Neural cell (in vitro differentiated cells): Measurements from ENCODE around the gene DEF6. TPM values are rescaled to one million over a fixed set of nuclear protein-coding genes. Genes with fewer than 3 reads are reported as not detected.

Source experiments
- H2AFZ ChIP-seq: fragments of 200-600, 300-800 bp; sonication (generic), shearing (Covaris generic); 2 replicates; pipeline ENCODE4 v1.6.0; 2014; ENCODE audit warnings: low read depth, mild to moderate bottlenecking, antibody characterized with exemption, low read length, moderate library complexity
- H3F3A ChIP-seq: fragments of 200-600 bp; shearing (Covaris generic); 2 replicates; pipeline ENCODE4 v1.6.1; 2016; ENCODE audit warnings: mild to moderate bottlenecking, moderate library complexity, mixed read lengths, antibody characterized with exemption, low read length; ENCODE audit not compliant: insufficient read depth, poor library complexity, severe bottlenecking
- H3K27ac ChIP-seq: fragments of 200-600, 300-800 bp; sonication (generic), shearing (Covaris generic); 2 replicates; pipeline ENCODE4 v1.5.1; 2014; ENCODE audit warnings: mild to moderate bottlenecking, low read length, moderate library complexity
- H3K27me3 ChIP-seq: fragments of 300-800, 200-600 bp; sonication (generic), shearing (Covaris generic); 2 replicates; pipeline ENCODE4 v1.6.0; 2014; ENCODE audit warnings: mild to moderate bottlenecking, low read depth, low read length, moderate library complexity; ENCODE audit not compliant: insufficient read depth
- H3K36me3 ChIP-seq: fragments of 300-800, 200-600 bp; sonication (generic), shearing (Covaris generic); 2 replicates; pipeline ENCODE4 v1.5.1; 2014; ENCODE audit warnings: mild to moderate bottlenecking, antibody characterized with exemption, low read length, moderate library complexity; ENCODE audit not compliant: insufficient read depth
- H3K4me2 ChIP-seq: fragments of 300-800, 200-600 bp; sonication (generic), shearing (Covaris generic); 2 replicates; pipeline ENCODE4 v1.6.0; 2014; ENCODE audit warnings: mild to moderate bottlenecking, low read length
- H3K4me3 ChIP-seq: fragments of 300-800, 200-600 bp; sonication (generic), shearing (Covaris generic); 2 replicates; pipeline ENCODE4 v1.5.1; 2014; ENCODE audit warnings: mild to moderate bottlenecking, low read length, moderate library complexity
- H3K79me2 ChIP-seq: fragments of 200-600 bp; shearing (Covaris generic); replicated peaks from 2 replicates; pipeline ENCODE4 v1.6.0; 2014; ENCODE audit warnings: mild to moderate bottlenecking, low read length, moderate library complexity; ENCODE audit not compliant: insufficient read depth
- H3K9ac ChIP-seq: fragments of 300-800, 200-600 bp; sonication (generic), shearing (Covaris generic); 2 replicates; pipeline ENCODE4 v1.6.1; 2016; ENCODE audit warnings: mild to moderate bottlenecking, low read length, mixed read lengths
- H3K9me2 ChIP-seq: fragments of 200-600 bp; shearing (Covaris generic); 2 replicates; pipeline ENCODE4 v1.6.1; 2016; ENCODE audit warnings: mild to moderate bottlenecking, low read length, mixed read lengths; ENCODE audit not compliant: insufficient read depth
- H3K9me3 ChIP-seq: fragments of 200-600, 300-800 bp; sonication (generic), shearing (Covaris generic); 2 replicates; pipeline ENCODE4 v1.6.1; 2016; ENCODE audit warnings: mild to moderate bottlenecking, mixed run types, low read length, moderate library complexity, mixed read lengths
- H4K20me1 ChIP-seq: fragments of 200-600 bp; shearing (Covaris generic); 2 replicates; pipeline ENCODE4 v1.6.1; 2016; ENCODE audit warnings: mild to moderate bottlenecking, mixed run types; ENCODE audit not compliant: insufficient read depth
- EP300 ChIP-seq: fragments of 450-650 bp; conservative IDR thresholded peaks from 2 replicates; pipeline ENCODE4 v1.6.1; 2014; ENCODE audit warnings: antibody characterized with exemption, mild to moderate bottlenecking, moderate library complexity; ENCODE audit not compliant: poor library complexity, severe bottlenecking
- EZH2 ChIP-seq: fragments of 200-600, 300-800 bp; shearing (Covaris generic), sonication (generic); IDR thresholded peaks from 2 replicates; pipeline ENCODE4 v1.6.1; 2014; ENCODE audit warnings: antibody characterized with exemption, low read length, borderline replicate concordance, mild to moderate bottlenecking; ENCODE audit not compliant: insufficient read depth, poor library complexity, severe bottlenecking
- MXI1 ChIP-seq: fragments of 450-650 bp; conservative IDR thresholded peaks from 2 replicates; pipeline ENCODE4 v1.6.1; 2014; ENCODE audit warnings: antibody characterized with exemption, mild to moderate bottlenecking; ENCODE audit not compliant: poor library complexity, severe bottlenecking
- POLR2AphosphoS5 ChIP-seq: IDR thresholded peaks from 2 replicates; pipeline ENCODE4 v1.6.1; 2012
- RAD21 ChIP-seq: fragments of 450-650 bp; conservative IDR thresholded peaks from 2 replicates; pipeline ENCODE4 v1.6.1; 2014; ENCODE audit warnings: antibody characterized with exemption, mild to moderate bottlenecking, moderate library complexity
- SMC3 ChIP-seq: fragments of 450-650 bp; conservative IDR thresholded peaks from 2 replicates; pipeline ENCODE4 v1.6.1; 2014; ENCODE audit warnings: antibody characterized with exemption, mild to moderate bottlenecking, moderate library complexity; ENCODE audit not compliant: poor library complexity
- TAF1 ChIP-seq: IDR thresholded peaks from 2 replicates; pipeline ENCODE4 v1.6.1; 2012; ENCODE audit warnings: low read depth
- polyA plus RNA-seq: library from polyadenylated mRNA; depleted of rRNA; stranded (reverse); fragments of >200 nt; gene quantifications from 2 replicates; pipeline ENCODE4 v1.2.3, GENCODE V29; 2014
- TF ChIP-seq, protein P1 (sequence below): IDR thresholded peaks from 2 replicates; pipeline ENCODE4 v1.6.1; 2012; ENCODE audit warnings: borderline replicate concordance
- TF ChIP-seq, protein P2 (sequence below): fragments of 450-650 bp; IDR thresholded peaks from 2 replicates; pipeline ENCODE4 v1.5.1; 2014; ENCODE audit warnings: antibody characterized with exemption, mild to moderate bottlenecking, moderate library complexity; ENCODE audit not compliant: poor library complexity, severe bottlenecking

DEF6 gene
- polyA plus RNA-seq, 1 donor from 2014 or later: 1.3 TPM

GRCh38 chr6:35278708-35279107 is 18.9 kb upstream of the DEF6 start:
- Histone ChIP-seq H3K79me2 (no peaks in the 10 kb centered on the region), H3K4me3 (no peak overlapping the region), H3K9ac (no peak overlapping the region), H3K36me3 (peaks cover 7% of the 10 kb centered on the region), H3F3A (no peaks in the 10 kb centered on the region), H3K27ac (no peak overlapping the region), H3K9me2 (no peaks in the 10 kb centered on the region), H3K4me2 (no peak overlapping the region), H4K20me1 (no peaks in the 10 kb centered on the region), H3K27me3 (no peaks in the 10 kb centered on the region), H3K9me3 (no peaks in the 10 kb centered on the region), H2AFZ (no peak overlapping the region)
- TF ChIP-seq EP300 (no peak), RAD21 (no peak), POLR2AphosphoS5 (no peak), SMC3 (no peak), EZH2 (no peak), TAF1 (no peak), MXI1 (no peak)
- TF ChIP-seq, protein P1, sequence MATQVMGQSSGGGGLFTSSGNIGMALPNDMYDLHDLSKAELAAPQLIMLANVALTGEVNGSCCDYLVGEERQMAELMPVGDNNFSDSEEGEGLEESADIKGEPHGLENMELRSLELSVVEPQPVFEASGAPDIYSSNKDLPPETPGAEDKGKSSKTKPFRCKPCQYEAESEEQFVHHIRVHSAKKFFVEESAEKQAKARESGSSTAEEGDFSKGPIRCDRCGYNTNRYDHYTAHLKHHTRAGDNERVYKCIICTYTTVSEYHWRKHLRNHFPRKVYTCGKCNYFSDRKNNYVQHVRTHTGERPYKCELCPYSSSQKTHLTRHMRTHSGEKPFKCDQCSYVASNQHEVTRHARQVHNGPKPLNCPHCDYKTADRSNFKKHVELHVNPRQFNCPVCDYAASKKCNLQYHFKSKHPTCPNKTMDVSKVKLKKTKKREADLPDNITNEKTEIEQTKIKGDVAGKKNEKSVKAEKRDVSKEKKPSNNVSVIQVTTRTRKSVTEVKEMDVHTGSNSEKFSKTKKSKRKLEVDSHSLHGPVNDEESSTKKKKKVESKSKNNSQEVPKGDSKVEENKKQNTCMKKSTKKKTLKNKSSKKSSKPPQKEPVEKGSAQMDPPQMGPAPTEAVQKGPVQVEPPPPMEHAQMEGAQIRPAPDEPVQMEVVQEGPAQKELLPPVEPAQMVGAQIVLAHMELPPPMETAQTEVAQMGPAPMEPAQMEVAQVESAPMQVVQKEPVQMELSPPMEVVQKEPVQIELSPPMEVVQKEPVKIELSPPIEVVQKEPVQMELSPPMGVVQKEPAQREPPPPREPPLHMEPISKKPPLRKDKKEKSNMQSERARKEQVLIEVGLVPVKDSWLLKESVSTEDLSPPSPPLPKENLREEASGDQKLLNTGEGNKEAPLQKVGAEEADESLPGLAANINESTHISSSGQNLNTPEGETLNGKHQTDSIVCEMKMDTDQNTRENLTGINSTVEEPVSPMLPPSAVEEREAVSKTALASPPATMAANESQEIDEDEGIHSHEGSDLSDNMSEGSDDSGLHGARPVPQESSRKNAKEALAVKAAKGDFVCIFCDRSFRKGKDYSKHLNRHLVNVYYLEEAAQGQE: no peak
- TF ChIP-seq, protein P2, sequence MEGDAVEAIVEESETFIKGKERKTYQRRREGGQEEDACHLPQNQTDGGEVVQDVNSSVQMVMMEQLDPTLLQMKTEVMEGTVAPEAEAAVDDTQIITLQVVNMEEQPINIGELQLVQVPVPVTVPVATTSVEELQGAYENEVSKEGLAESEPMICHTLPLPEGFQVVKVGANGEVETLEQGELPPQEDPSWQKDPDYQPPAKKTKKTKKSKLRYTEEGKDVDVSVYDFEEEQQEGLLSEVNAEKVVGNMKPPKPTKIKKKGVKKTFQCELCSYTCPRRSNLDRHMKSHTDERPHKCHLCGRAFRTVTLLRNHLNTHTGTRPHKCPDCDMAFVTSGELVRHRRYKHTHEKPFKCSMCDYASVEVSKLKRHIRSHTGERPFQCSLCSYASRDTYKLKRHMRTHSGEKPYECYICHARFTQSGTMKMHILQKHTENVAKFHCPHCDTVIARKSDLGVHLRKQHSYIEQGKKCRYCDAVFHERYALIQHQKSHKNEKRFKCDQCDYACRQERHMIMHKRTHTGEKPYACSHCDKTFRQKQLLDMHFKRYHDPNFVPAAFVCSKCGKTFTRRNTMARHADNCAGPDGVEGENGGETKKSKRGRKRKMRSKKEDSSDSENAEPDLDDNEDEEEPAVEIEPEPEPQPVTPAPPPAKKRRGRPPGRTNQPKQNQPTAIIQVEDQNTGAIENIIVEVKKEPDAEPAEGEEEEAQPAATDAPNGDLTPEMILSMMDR: no peak

GRCh38 chr6:35280903-35281302 is 16.7 kb upstream of the DEF6 start:
- Histone ChIP-seq H3K4me2 (no peak overlapping the region), H3K79me2 (no peaks in the 10 kb centered on the region), H3K9me3 (no peaks in the 10 kb centered on the region), H3K9me2 (no peaks in the 10 kb centered on the region), H3K4me3 (no peak overlapping the region), H3K9ac (no peak overlapping the region), H3F3A (no peaks in the 10 kb centered on the region), H3K27me3 (no peaks in the 10 kb centered on the region), H4K20me1 (no peaks in the 10 kb centered on the region), H3K27ac (no peak overlapping the region), H2AFZ (no peak overlapping the region), H3K36me3 (peaks cover 8% of the 10 kb centered on the region)
- TF ChIP-seq TAF1 (no peak), MXI1 (no peak), EP300 (no peak), EZH2 (no peak), RAD21 (no peak), SMC3 (no peak), POLR2AphosphoS5 (no peak)
- TF ChIP-seq, protein P1: no peak
- TF ChIP-seq, protein P2: no peak
